Inferior parietal cortex (tissue), 1 donor: ENCODE measurements around the gene ECSCR.
"Not testable (repeated sequence)": the region's sequence is repeated elsewhere in the genome, so short reads cannot be mapped to it uniquely, and the experiment has no call there.

ENCODE experiments used
- DNase-seq: peaks from one replicate; pipeline ENCODE4 v3.0.0-alpha.2; 2016; ENCODE audit errors: extremely low spot score

The ECSCR gene

DNA sequence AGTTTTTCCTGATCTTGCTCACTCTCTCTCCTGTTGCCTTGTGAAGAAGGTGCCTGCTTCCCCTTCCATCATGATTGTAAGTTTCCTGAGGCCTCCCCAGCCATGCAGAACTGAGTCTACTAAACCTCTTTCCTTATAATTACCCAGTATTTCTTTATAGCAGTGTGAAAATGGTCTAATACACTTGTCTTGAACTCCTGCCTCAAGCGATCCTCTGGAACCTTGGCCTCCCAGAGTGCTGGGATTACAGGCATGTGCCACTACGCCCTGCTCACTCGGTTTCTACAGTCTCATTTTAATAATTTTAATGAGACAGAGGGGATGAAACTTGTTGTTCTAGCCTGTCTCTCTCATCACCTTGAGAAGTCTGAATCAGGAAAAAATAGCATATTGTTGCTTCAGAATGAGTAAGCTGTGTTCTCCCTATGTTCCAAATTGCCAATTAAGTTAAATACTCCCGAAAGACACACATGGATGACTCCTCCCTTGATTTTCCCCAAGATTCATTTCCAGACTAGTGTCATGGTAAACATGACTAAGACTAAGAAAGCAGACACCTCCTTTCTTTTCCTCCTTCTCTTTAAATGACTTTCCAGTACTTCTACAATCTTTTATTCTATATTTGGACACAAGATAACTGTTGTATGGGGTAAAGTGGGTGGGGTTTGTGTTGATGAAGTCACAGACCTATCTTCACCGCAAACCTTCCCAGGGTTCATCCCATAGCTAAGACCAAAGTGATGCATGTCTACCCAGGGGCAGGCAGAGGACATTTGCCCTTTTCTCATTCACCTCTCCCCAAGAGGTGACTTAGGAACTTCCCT is 15.4 kb downstream of the ECSCR start:
- DNase-seq = no peak

DNA sequence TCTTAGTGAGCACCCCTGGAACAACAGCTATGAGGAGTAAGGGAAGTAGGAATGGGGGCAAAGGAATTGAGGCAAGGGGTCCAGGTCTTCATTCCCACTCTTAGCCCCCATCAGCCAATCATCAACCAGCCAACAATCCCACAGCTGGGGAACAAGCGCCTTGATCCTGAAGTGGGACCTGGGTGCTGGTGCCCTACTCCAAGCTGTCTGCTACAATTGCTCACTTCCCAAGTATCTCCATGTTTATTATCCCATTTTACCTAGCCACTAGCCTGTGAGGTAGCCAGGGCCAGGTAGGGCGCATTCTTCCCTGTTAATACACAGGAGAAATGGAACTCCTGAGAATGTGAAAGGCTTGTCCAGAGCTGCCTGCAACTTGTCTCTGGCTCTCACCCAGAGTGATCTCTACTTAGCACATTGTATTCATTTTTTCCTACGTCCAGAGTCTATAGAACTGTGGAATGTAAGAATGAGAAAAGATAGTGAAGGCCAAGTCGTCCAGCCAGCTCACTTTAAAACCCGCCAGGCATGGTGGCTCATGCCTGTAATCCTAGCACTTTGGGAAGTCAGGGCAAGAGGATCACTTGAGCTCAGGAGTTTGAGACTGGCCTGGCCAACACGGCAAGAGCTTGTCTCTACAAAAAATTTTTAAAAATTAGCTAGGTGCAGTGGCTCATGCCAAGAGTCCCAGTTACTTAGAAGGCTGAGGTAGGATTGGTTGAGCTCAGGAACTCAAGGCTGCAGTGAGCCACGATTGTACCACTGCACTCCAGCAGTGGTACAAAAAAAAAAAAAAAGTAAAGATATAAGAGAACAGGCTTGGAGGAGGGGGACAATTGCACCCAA is 17.0 kb downstream of the ECSCR start:
- DNase-seq = no peak

DNA sequence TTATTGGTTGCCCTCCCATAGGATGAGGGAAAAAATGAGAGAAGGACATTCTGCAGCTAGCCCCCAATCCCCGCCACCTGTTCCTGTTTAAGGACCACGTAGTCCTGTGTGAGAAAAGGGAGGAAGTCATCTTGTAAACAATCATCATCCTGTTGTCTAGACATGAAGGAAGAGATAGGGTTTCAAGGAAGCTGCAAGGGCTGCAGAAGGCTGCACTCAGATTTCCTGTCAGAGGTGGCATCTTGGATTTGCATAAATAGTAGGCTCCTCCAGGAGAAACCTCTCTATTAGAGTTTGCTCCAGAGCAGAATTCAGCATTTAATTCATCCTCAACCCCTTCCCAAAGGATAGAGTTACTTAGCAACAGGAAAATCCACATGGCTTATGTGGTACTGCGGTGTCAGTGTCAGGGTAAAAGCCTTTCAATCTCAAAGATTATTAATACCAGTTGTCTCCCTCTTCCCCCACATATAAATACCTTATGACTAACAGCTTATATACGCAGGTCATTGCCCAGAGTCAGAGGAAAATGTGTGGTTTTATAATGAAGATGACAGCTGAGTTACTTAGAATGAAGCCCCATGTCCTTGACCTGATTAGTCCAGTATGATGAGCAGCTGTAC is 18.6 kb downstream of the ECSCR start:
- DNase-seq = no peak

GRCh38 chr5:139440416-139440815 is 22.1 kb downstream of the ECSCR start:
- DNase-seq = not testable (repeated sequence)

DNA sequence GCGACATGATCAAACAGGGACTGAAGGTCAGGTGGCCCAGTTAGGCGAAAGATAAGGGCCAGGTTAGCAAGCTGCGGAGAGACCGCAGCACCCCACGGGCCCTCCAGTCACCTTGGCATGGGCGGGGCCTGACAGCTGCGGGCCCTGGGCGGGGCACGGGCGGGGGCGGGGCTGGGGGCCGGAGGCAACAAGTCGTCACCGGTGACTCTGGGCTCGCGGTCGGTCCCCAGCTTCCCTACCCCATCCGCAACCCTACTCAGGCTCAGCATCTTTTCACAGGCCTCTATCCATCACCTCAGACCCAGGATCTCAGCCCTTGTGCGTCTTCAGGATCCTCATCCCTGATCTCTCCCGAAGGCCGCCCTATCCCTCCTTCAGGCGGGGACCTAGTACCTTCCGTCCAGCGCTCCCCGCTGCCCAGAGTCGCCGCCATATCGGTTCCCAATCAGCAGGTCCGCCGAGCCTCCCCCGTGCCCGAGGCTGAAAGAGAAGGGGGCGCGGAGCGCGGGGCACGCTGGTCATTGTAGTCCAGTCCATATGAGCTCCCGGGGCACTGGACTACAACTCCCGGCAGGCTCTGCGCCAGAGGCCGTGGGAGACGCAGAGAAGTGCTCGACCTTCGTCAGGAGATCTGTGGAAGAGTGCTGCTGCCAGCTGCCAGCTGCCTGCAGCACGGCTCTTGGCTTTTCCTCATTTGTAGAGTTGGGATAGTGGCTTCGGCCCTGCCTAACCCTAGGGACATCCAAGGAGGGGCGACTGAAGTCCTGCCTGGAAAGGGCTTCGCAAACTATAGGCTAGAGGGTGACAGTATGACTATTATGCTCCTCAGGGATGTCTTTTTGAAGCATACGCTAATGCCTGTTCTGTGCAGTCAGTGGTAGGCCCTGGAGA is 23.3 kb downstream of the ECSCR start, which contains the start of gene DNAJC18:
TSS of gene DNAJC18 (minus strand) at position 513 of the 891 bp plus-strand sequence. CDS start at position 433, 80 bp downstream.
- DNase-seq = peak; percentile 97

DNA sequence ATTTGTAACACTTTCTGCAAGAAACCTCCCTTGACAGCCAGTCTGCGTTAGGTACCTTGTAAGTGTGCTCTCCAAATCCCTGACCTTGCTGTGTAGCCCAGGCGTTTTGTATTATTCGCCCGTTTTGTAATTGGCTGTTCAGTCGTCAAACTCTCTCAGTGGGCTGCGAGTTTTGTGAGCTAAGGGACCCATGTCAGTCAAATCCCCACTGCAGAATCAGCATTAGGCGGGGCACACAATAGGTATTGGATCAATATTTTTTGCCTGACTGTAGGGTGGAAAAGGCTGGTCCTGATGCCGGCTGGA is 23.9 kb downstream of the ECSCR start:
- no peak for DNase-seq

DNA sequence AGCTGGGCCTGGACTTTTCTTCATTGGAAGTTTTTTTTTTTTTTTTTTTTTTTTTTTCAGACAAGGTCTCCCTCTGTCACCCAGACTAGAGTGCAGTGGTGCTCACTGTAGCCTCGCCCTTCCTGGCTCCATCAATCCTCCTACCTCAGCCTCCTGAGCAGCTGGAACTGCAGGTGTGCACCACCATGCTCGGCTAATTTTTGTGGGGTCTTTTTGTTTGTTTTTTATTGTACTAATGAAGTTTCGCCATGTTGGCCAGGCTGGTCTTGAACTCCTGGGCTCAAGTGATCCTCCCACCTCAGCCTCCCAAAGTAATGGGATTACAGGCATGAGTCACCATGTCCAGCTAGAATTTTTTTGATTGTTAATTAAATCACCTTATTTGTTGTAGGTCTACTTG is 26.9 kb downstream of the ECSCR start:
- DNase-seq = no peak

- DNase-seq = no peak
Measured at GRCh38 chr5:139431706-139432105, 30.8 kb downstream of the ECSCR start.

DNA sequence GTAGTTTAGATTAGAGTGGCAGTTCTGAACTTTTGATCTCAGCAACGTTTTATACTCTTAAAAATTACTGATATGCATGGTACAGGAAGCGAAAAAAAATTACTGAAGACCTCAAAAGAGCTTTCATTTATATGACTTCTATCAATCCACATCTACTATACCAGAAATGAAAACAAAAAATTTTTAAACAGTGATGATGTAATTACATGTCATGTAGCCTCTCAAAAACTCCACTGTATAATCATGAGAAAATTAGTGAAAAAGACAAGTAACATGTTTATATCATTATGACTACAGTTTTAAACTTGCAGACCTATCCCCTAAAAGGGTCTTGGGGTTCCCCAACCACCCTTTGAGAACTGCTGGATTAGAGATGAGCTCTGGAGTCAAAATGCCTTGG is 32.5 kb downstream of the ECSCR start:
- DNase-seq = no peak

DNA sequence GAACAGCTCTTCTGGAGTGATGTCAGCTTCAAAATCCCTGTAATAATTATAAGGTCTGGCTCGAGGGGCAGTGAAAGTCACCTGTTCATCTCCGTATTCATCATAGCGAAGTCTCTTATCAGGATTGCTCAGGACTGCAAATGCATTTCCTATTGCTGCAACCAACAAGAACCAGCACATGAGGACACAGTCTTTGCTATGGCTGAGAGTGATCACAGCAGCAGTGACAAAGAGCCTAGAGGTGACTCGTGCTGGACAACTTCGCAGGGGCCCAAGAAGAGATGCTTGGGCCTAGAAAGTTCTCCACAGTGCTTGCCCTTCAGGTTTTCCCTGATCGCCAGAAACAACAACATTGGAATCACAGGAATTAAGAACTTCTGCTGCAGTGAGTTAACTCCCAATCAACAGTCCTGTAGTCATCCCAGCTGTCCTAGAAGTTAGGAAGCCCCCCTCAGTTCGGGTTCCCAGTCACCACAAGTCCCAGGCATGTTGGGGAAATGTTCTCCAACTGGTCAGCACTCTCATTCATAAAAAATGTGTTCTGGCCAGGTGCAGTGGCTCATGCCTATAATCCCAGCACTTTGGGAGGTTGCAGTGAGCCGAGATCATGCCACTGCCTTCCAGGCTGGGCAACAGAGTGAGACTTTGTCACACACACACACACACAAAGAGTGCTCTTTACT is 36.2 kb downstream of the ECSCR start:
- no peak for DNase-seq

DNA sequence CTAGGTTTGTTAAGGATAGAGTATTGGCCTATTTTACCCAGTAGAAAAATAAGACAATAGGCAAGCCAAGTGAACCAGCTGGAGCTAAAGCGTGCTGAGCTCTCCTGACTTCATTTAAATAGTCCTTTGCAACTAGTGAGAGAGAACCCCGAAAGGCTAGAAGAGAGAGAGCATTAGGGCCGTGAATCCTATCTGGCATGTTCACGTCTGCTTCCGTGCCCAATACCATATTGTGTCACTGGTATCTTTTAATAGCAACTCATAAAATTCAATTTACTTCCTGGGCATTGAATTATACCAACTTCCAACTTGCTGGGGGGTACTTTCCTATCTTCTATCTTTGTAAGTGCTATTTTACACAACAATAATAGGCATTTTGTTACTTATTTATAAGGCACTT is 37.0 kb downstream of the ECSCR start:
- DNase-seq = no peak

GRCh38 chr5:139422307-139422893 is 40.1 kb downstream of the ECSCR start:
- peak; percentile 82 for DNase-seq

- no peak for DNase-seq
Measured at GRCh38 chr5:139419226-139420192, 43.0 kb downstream of the ECSCR start.

- DNase-seq = no peak
Measured at GRCh38 chr5:139418793-139419192, 43.8 kb downstream of the ECSCR start.

DNA sequence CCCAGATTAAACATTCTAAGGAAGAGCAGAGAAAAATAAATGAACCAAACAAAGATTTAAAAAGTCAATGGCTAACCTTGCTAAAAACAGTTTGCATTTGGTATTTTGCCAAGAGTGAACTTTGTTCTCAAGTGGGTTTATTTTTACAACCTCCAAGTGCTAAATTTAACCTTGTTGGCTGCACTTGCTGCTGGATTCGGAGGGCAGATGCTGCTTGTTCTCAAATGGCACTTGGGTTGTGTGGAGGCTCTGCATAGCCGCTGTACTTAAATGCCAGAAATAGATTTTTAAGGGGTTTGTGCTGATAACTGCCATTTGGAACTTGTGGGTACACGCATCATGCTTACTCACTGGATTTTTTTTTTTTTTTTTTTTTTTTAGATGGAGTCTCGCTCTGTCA is 45.3 kb downstream of the ECSCR start:
- DNase-seq = peak; percentile 61

DNA sequence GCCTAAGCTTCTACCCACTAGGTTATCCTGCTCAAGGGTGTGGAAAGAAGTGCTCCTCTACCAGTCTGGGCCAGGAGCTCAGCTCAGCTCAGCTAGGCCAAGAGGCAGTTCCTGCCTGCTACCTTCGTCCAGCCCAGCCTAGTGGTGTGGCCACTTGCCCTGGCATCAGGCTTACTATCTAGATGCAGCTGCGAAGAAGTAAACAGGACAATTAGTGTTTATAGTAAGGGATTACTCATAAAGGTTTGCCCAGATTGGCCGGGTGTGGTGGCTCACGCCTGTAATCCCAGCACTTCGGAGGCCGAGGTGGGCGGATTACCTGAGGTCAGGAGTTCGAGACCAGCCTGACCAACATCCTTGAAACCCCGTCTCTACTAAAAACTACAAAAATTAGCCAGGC is 45.9 kb downstream of the ECSCR start:
- no peak for DNase-seq

DNA sequence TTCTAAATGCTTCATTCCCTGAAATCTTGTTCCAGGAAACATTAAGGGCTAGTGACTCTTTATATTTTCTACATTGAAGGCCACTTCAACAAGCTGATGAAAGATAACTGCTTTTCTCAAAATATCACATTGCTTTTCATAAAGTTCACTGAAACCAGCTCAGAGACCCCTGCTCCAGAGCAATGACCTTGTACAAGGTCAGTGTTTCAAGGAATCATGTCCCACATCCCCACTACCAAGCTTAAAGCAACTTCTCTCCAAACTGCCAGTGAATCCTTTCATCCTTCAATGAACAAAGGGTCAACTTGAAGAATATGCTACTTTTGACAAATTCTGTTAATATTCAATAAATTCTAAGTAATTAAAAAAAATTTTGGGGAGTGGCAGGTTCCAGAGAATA is 46.7 kb downstream of the ECSCR start:
- no peak for DNase-seq

DNA sequence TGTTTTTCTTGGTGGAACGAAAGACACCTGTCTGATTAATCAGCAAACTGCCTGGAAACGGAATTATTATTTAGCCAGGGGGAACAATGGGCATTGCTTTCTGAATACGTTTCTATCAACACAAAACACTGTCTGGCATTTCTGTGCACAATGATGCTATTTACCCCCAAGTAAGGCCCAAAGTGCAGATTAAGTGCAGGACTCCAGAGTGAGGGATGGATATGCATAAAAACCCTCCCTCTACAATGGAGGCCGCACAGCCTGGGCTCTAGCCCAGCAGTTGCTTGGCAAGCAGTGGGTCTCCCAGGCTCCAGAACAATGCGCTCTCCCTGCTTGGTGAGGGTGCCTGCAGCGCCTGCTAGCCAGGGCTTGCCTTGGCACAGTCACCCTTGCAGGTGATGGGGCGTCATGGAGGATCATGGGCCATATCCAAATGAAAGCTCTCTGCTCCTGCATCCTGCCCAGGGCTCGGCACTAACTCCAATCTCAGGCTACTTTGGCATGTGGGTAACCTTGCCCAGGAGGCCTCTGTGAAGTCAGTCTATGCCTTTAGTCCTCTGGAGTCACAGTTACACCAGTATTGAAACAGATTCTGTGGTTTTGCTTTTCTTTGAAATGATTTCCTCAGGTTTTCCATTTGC is 47.2 kb downstream of the ECSCR start:
- peak; percentile 77 for DNase-seq

DNA sequence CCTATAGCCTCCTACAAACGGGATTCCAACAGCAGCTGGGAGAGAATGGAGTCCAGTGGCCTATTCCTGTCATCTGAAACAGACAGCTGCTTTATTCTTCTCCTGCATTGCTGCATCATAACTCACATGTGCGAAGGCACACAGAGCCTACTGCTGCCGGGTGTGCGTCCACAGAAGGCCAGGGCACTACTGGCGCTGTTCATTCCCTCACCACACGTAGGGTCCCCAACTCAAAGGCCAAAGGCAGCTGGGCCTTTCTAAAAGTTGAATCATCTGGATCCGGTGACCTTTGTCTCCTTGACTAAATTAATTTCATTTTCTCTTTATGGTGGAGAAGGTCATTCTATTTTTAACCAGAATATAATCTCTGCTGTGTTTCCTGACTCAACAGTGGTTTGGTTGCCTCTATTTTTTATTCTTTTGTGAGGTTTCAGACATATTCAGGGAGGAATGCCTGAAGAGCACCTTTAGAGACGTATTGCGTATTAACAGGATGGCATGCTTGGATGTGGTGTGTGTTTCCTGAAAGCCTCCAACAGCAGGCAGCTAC is 47.9 kb downstream of the ECSCR start:
- peak; percentile 39 for DNase-seq
